ENCODE results near the gene DNLZ.
"Not testable (repeated sequence)": the region's sequence is repeated elsewhere in the genome, so short reads cannot be mapped to it uniquely, and the experiment has no call there.

Gene DNLZ

GRCh38 chr9:136363106-136363948, at the start of gene DNLZ:
Gene DNLZ, minus strand, starts transcription at chr9:136363744. Its CDS starts 30 bp downstream, at chr9:136363714.
- DNase-seq: peak; percentile 96

- DNase-seq: no peak
These were observed 49.4 kb upstream of the DNLZ start for GRCh38 chr9:136412962-136413361.

- DNase-seq: no peak
These were observed 47.8 kb upstream of the DNLZ start for GRCh38 chr9:136411378-136411777.

GRCh38 chr9:136410500-136411287, 47.1 kb upstream of the DNLZ start, which contains the start of the genes ENTR1 and PMPCA:
Gene ENTR1, minus strand, starts transcription at chr9:136410614. Its CDS starts 217 bp downstream, at chr9:136410397.
Gene PMPCA, plus strand, starts transcription at chr9:136410658. Its CDS starts 11 bp downstream, at chr9:136410669.
- peak; percentile 93 for DNase-seq

- no peak for DNase-seq
These were observed 46.3 kb upstream of the DNLZ start for GRCh38 chr9:136409557-136410455.

GRCh38 chr9:136407911-136408310, 44.4 kb upstream of the DNLZ start:
- DNase-seq: no peak

- not testable (repeated sequence) for DNase-seq
These were observed 43.5 kb upstream of the DNLZ start for GRCh38 chr9:136407061-136407460.

GRCh38 chr9:136405904-136406303, 42.4 kb upstream of the DNLZ start:
- DNase-seq: not testable (repeated sequence)

- no peak for DNase-seq
These were observed 41.9 kb upstream of the DNLZ start for GRCh38 chr9:136405481-136405880.

GRCh38 chr9:136404801-136405136, 41.2 kb upstream of the DNLZ start:
- DNase-seq: no peak

GRCh38 chr9:136403915-136404800, 40.6 kb upstream of the DNLZ start:
- DNase-seq: no peak

- no peak for DNase-seq
These were observed 40.0 kb upstream of the DNLZ start for GRCh38 chr9:136403538-136403914.

GRCh38 chr9:136402067-136402466, 38.5 kb upstream of the DNLZ start:
- DNase-seq: no peak

- DNase-seq: no peak
These were observed 37.8 kb upstream of the DNLZ start for GRCh38 chr9:136401173-136401922.

GRCh38 chr9:136400038-136400834, 36.7 kb upstream of the DNLZ start, which contains the start of gene SNAPC4:
Gene SNAPC4, minus strand, starts transcription at chr9:136400170. Its CDS starts 1,742 bp downstream, at chr9:136398428.
- DNase-seq: peak; percentile 91

GRCh38 chr9:136399176-136400037, 35.9 kb upstream of the DNLZ start:
- peak; percentile 27 for DNase-seq

GRCh38 chr9:136398286-136398685, 34.7 kb upstream of the DNLZ start:
- no peak for DNase-seq

GRCh38 chr9:136397643-136398042, 34.1 kb upstream of the DNLZ start:
- no peak for DNase-seq

GRCh38 chr9:136396219-136396515, 32.6 kb upstream of the DNLZ start:
- no peak for DNase-seq

Measured in left hindlimb (tissue), 1 donor.